Transverse colon (tissue), 4 donors: Measurements from ENCODE around the gene RHBDL1. TPM values are rescaled to one million over a fixed set of nuclear protein-coding genes. Genes with fewer than 3 reads are reported as not detected.

Experiments used
- DNase-seq: peaks from one replicate; pipeline ENCODE4 v3.0.0-alpha.2; 2019
- H3K27ac ChIP-seq, 4 donors: fragments of 200-600 bp; sonication (generic); 2 replicates each; pipeline ENCODE4 v1.5.1; 2016 to 2018; ENCODE audit warnings: inconsistent platforms in 4 of 4
- H3K27me3 ChIP-seq: fragments of 200-600 bp; sonication (generic); 2 replicates; pipeline ENCODE4 v1.5.1; 2017; ENCODE audit warnings: inconsistent platforms
- H3K36me3 ChIP-seq, 4 donors: fragments of 200-600 bp; sonication (generic); 2 replicates each; pipeline ENCODE4 v1.5.1; 2017 to 2019; ENCODE audit warnings: inconsistent platforms in 4 of 4
- H3K4me1 ChIP-seq, 4 donors: fragments of 200-600 bp; sonication (generic); 2 replicates each; pipeline ENCODE4 v1.5.1; 2017 to 2020; ENCODE audit warnings: inconsistent platforms in 4 of 4
- H3K4me3 ChIP-seq, 4 donors: fragments of 200-600 bp; sonication (generic); 1 replicate in 1 of 4; 2 replicates in 3 of 4; pipeline versions ENCODE4 v1.5.1 to v1.6.1; 2017 to 2019; ENCODE audit warnings: inconsistent platforms in 4 of 4
- H3K9me3 ChIP-seq, 2 donors: fragments of 200-600 bp; sonication (generic); 2 replicates each; pipeline ENCODE4 v1.5.1; 2017 to 2019; ENCODE audit warnings: inconsistent platforms in 2 of 2
- EP300 ChIP-seq: sonication (generic); formaldehyde crosslinking; IDR thresholded peaks from one replicate; pipeline ENCODE4 v1.6.1; 2017; ENCODE audit warnings: antibody characterized with exemption, low read depth
- POLR2A ChIP-seq: fragments of 450-650 bp; IDR thresholded peaks from one replicate; pipeline ENCODE4 v1.6.1; 2016; ENCODE audit warnings: antibody characterized with exemption, mild to moderate bottlenecking, moderate library complexity
- POLR2AphosphoS5 ChIP-seq, 3 donors: sonication (generic); formaldehyde crosslinking; IDR thresholded peaks; one replicate each; pipeline ENCODE4 v1.6.1; 2016; ENCODE audit warnings: antibody characterized with exemption in 3 of 3
- WGBS, 2 donors: methylation state at CpG; one replicate each; pipeline ENCODE4 v1.1.5; 2018; ENCODE audit warnings: low coverage in 1 of 2; 5-methylcytosine and 5-hydroxymethylcytosine counted together
- in situ Hi-C, 4 donors: fragments of 200-750 bp; cut with MboI; loops; one replicate each; pipeline versions ENCODE4 v1.15.0 to v1.15.1; 2017; ENCODE audit warnings: low sequenced_read_pairs in 3 of 4, low pct_ligation_motif_present in 1 of 4, low pct_unique_long_range_greater_than_20kb in 1 of 4
- intact Hi-C: fragments of 100-400 bp; cut with DNase I; formaldehyde crosslinking; loops from one replicate; pipeline ENCODE4 v1.15.1; 2023; ENCODE audit warnings: low total_unique reads
- total RNA-seq, 4 donors: library from RNA; depleted of rRNA; stranded (reverse); fragments of >200 nt; gene quantifications; one replicate each; pipeline ENCODE4 v1.1.0, GENCODE V29; 2016
- TF ChIP-seq, protein P1 (sequence below), 5 experiments: fragments of 200-600 bp in 3 of 5; fragments of 450-650 bp in 2 of 5; sonication (generic) in 3 of 5; IDR thresholded peaks; 1 replicate in 2 of 5; 2 replicates in 3 of 5; pipeline ENCODE4 v1.5.1; 2016 to 2017; ENCODE audit warnings: antibody characterized with exemption in 5 of 5, inconsistent platforms in 3 of 5, mild to moderate bottlenecking in 2 of 5, moderate library complexity in 1 of 5

Gene RHBDL1
- total RNA-seq, 4 donors from 2014 or later = 1.8 to 39.3 (median 8.1) TPM

DNA sequence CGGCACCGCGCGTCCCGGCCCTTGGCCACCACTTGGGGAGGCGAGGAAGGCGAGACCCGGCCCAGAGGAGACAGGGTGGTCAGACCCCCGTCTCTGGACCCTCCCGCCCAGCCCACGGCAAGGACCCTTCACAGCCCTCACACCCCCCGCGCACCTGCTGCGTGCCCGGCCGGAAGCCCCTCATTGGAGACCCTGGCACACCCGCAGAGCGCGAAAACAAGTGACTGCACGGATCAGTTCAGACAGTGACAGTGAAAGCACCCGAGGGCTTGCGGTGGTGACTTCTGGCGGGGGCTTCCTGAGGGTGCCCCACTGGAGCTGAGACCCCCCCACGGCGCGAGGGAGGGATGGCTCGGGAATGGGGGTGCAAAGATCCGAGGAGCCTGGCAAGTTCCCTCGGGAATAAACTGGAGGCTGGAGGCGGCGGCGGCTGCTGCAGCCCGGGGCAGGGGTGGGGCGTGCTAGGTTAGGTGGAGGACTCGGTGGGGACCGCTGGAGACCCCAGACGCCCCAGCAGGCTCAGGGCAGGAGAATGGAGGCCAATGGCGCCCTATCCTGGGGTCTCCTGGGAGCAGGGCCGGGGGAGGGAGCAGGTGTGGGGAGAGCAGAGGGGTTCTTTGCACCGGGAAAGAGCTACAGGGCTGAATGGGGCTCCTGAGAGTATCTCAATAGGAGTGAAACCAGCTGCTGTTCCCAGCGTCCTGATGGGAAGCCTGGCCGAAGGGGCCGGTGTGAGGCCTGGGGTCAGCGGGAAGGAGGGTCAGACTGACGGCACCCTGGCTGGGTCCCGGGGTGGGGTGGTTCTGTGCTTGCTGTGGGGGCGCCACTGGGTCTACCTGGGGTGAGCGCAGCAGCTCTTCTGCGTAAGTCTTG is 31.0 kb downstream of the RHBDL1 start:
- Histone ChIP-seq H3K27ac (no peak overlapping the region), H3K4me3 (no peak overlapping the region), H3K36me3 (no peaks in the 10 kb centered on the region), H3K9me3 (no peaks in the 10 kb centered on the region), H3K27me3 (peaks cover 99% of the 10 kb centered on the region), H3K4me1 (peaks cover 0 to 6% (median 5%) of the 10 kb centered on the region in 4 donors)
- in situ Hi-C loops = no loop called here
- intact Hi-C loops = loop anchor here (5.0 kb wide), 1 partner anchor 181 kb away; no protein-coding TSS in a partner anchor
- no peak for DNase-seq
- TF ChIP-seq, protein P1, sequence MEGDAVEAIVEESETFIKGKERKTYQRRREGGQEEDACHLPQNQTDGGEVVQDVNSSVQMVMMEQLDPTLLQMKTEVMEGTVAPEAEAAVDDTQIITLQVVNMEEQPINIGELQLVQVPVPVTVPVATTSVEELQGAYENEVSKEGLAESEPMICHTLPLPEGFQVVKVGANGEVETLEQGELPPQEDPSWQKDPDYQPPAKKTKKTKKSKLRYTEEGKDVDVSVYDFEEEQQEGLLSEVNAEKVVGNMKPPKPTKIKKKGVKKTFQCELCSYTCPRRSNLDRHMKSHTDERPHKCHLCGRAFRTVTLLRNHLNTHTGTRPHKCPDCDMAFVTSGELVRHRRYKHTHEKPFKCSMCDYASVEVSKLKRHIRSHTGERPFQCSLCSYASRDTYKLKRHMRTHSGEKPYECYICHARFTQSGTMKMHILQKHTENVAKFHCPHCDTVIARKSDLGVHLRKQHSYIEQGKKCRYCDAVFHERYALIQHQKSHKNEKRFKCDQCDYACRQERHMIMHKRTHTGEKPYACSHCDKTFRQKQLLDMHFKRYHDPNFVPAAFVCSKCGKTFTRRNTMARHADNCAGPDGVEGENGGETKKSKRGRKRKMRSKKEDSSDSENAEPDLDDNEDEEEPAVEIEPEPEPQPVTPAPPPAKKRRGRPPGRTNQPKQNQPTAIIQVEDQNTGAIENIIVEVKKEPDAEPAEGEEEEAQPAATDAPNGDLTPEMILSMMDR (IDR thresholded peaks at IDR 0.05) = no peak
- no peak for TF ChIP-seq EP300
- no peak for TF ChIP-seq POLR2A
- TF ChIP-seq POLR2AphosphoS5 (IDR thresholded peaks at IDR 0.05) = no peak
- 6% methylated on average over 41 of the region's 49 CpGs; no CpG with 5 or more reads in 1 of the 2 donors for WGBS, 2 donors

DNA sequence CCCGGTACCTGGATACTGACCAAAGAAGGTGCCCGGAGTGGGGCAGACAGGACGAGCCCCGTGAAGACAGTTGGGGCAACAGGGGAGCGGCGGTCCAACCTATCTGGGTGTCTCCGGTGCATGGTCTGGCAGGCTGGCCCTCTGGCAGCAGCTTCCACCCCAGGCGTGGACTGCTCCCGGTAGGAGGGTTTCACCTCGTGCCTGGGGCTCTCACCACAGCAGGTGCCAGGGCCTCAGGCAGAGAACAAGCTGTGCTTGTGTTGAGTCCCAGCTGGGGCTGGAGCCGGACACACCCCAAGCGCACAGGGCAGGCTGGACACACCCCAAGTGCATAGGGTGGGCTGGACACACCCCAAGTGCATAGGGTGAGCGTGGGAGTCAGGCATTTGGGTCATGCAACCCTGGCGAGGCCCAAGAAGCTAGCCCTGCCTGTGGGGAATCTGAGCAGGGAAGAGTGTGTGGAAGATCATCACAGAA is 31.6 kb downstream of the RHBDL1 start:
- in situ Hi-C loops = no loop called here
- TF ChIP-seq EP300 (no peak), POLR2AphosphoS5 (IDR thresholded peaks at IDR 0.05) (no peak)
- TF ChIP-seq, protein P1 (IDR thresholded peaks at IDR 0.05) = no peak
- intact Hi-C loops = loop anchor here (5.0 kb wide), 1 partner anchor 180 kb away; no protein-coding TSS in a partner anchor
- 16% methylated on average over 14 of the region's 14 CpGs; no CpG with 5 or more reads in 1 of the 2 donors for WGBS, 2 donors
- Histone ChIP-seq H3K9me3 (no peaks in the 10 kb centered on the region), H3K36me3 (no peaks in the 10 kb centered on the region), H3K4me3 (no peak overlapping the region), H3K27ac (no peak overlapping the region), H3K4me1 (peaks cover 0 to 9% (median 6%) of the 10 kb centered on the region in 4 donors), H3K27me3 (peaks cover 98% of the 10 kb centered on the region)
- DNase-seq = no peak

DNA sequence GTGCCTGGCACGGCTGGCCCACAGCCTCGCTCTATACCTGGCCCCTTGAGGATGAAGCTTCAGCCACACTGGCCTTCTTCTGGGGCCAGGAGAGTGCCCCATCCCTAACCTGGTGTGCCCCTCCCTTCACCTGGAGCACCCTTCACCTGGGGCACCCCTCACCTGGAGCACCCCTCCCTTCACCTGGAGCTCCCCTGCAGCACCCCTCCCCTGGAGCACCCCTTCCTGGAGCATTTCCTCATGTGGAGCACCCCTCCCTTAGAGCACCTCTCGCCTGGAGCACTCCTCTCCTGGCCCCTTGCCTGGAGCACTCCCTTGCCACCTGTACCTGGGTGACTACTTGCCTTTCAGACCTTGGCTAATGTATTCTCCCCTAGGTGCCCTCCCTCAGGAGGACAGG is 32.5 kb downstream of the RHBDL1 start:
- Histone ChIP-seq H3K9me3 (no peaks in the 10 kb centered on the region), H3K27me3 (peaks cover 89% of the 10 kb centered on the region), H3K4me1 (peaks cover 0 to 9% (median 6%) of the 10 kb centered on the region in 4 donors), H3K36me3 (no peaks in the 10 kb centered on the region), H3K4me3 (no peak overlapping the region), H3K27ac (no peak overlapping the region)
- in situ Hi-C loops = no loop called here
- no peak for TF ChIP-seq POLR2AphosphoS5 (IDR thresholded peaks at IDR 0.05)
- TF ChIP-seq EP300 = no peak
- TF ChIP-seq, protein P1 (IDR thresholded peaks at IDR 0.05) = no peak
- TF ChIP-seq POLR2A = no peak
- intact Hi-C loops = loop anchor here (5.0 kb wide), 1 partner anchor 179 kb away; no protein-coding TSS in a partner anchor
- 40 to 50% methylated on average over 1 to 3 of the region's 3 CpGs for WGBS, 2 donors
- no peak for DNase-seq

DNA sequence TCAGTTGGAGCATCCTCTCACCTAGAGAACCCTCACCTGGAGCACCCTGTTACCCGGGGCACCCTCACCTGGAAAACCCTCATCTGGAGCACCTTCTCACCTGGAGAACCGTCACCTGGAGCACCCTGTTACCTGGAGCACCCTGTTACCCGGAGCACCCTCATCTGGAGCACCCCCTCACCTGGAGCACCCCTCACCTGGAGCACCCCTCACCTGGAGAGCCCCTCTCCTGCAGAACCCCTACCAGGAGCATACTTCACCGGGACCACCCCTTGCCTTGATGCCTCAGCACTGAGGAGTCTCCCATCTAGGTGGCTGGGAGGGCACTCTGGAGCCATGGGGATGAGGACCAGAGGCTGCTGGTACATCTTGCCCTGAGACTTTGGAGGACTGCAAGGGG is 33.5 kb downstream of the RHBDL1 start:
- Histone ChIP-seq H3K9me3 (no peaks in the 10 kb centered on the region), H3K4me1 (peaks cover 0 to 9% (median 6%) of the 10 kb centered on the region in 4 donors), H3K4me3 (no peak overlapping the region), H3K27me3 (peaks cover 86% of the 10 kb centered on the region), H3K36me3 (no peaks in the 10 kb centered on the region), H3K27ac (no peak overlapping the region)
- in situ Hi-C loops (no loop called here), intact Hi-C loops (loop anchor here (5.0 kb wide), 1 partner anchor 178 kb away; no protein-coding TSS in a partner anchor)
- WGBS, 2 donors = 60 to 85% methylated on average over 1 to 3 of the region's 4 CpGs
- TF ChIP-seq POLR2AphosphoS5 (IDR thresholded peaks at IDR 0.05) (no peak), EP300 (no peak), POLR2A (no peak)
- TF ChIP-seq, protein P1 (IDR thresholded peaks at IDR 0.05) = no peak
- no peak for DNase-seq
